ENCODE measurements around the gene STK32B. TPM values are rescaled to one million over a fixed set of nuclear protein-coding genes. Genes with fewer than 3 reads are reported as not detected.

The STK32B gene
- total RNA-seq, 2 donors from 2014 or later: not detected

DNA sequence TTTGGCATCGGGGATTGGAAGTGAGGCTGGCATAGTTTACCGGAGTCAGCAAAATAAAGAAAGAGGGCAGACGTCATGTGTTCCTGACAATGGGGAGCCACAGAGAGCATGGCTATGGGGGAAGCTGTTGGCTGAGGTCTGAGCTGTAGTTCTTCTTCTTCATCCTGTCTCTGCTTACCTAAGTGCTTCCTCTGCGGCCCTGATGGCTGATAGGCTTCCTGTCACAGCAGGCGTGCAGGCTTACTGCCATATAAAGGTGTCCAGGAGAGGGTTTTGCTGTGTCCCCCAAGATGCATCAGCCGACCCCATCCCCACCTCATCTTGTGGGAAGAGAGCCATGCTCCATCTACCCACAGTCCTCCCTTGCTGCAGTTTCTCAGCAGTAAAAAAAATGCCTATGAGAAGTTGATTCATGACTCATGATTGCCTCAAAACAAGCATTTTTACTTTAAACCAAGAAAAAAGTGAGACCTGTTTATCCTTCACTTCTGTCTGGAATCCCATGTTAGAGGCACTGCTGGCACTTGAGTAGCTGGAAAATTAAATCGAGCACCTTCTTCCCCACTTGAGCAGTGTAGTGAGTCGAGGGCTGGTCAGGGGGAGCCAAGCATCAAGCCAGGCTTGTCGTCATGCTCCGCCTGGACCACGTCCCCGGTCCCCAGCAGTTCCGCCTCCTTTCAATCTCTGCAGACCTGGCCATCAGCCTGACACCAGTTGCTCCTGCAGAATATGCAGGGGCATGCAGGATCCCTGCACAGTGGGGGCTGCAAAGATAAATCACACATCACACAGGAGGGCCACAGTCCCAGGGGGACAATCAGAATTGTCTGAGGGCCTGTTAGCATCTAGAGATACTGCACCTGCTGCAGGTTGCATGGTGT lies 419.3 kb downstream of the STK32B start:
- Mint-ChIP-seq H3K27ac (no peak overlapping the region), H3K36me3 (no peaks in the 10 kb centered on the region), H3K9me3 (no peaks in the 10 kb centered on the region)
- no peak for DNase-seq (ENCODE audit: low spot score in 2 of 2)
- ATAC-seq: no peak

DNA sequence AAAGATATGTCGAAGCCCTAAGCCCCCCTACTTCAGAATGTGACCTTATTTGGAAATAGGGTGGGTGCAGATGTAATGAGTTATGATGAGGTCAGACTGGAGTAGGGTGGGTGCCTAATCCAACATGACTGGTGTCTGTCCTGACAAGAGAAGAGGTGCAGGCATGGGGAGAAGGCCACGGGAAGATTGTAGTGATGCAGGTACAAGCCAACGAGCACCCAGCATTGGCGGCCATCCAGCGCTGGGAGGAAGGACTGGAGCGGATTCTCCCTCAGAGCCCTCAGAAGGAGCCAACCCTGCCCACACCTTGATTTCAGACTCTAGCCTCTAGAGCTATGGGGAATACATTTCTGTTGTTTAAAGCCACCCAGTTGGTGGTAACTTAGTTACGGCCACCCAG lies 419.9 kb downstream of the STK32B start:
- DNase-seq (ENCODE audit: low spot score in 2 of 2) (no peak), ATAC-seq (no peak)
- H3K27ac Mint-ChIP-seq: no peak overlapping the region
- H3K9me3 Mint-ChIP-seq: no peaks in the 10 kb centered on the region
- no peaks in the 10 kb centered on the region for H3K36me3 Mint-ChIP-seq

GRCh38 chr4:5471691-5472090 lies 420.4 kb downstream of the STK32B start:
- H3K9me3 Mint-ChIP-seq: no peaks in the 10 kb centered on the region
- DNase-seq (ENCODE audit: low spot score in 2 of 2) (no peak), ATAC-seq (no peak)
- H3K36me3 Mint-ChIP-seq: no peaks in the 10 kb centered on the region
- H3K27ac Mint-ChIP-seq: no peak overlapping the region

GRCh38 chr4:5472160-5472591 lies 420.9 kb downstream of the STK32B start:
- Mint-ChIP-seq H3K36me3 (no peaks in the 10 kb centered on the region), H3K27ac (no peak overlapping the region), H3K9me3 (no peaks in the 10 kb centered on the region)
- ATAC-seq (no peak), DNase-seq (ENCODE audit: low spot score in 2 of 2) (no peak)

GRCh38 chr4:5473125-5473524 lies 421.8 kb downstream of the STK32B start:
- no peak overlapping the region for H3K27ac Mint-ChIP-seq
- no peaks in the 10 kb centered on the region for H3K9me3 Mint-ChIP-seq
- DNase-seq (ENCODE audit: low spot score in 2 of 2) (no peak), ATAC-seq (no peak)
- H3K36me3 Mint-ChIP-seq: no peaks in the 10 kb centered on the region

GRCh38 chr4:5474756-5475155 lies 423.5 kb downstream of the STK32B start:
- H3K9me3 Mint-ChIP-seq: no peaks in the 10 kb centered on the region
- H3K36me3 Mint-ChIP-seq: no peaks in the 10 kb centered on the region
- DNase-seq (ENCODE audit: low spot score in 2 of 2): no peak
- ATAC-seq: no peak
- no peak overlapping the region for H3K27ac Mint-ChIP-seq

DNA sequence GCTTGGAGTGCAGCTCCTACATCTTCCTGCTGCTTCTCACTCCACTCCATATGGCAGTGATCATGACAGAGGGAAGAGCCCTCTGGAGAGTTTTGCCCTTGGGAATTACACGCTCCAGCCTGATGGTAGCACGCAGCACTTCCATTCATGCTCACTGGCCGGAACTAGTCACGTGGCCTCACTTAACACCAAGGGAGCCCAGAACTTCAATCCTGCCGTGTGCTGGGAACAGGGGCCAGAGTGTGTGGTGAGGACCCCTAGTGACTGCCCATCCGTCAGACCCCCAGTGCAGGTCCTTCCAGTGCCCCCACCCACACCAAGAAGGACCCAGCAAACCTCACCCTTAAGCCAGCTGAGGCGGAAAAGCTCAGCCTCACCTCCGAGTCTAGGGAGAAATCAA lies 426.3 kb downstream of the STK32B start:
- no peak for ATAC-seq
- H3K36me3 Mint-ChIP-seq: no peaks in the 10 kb centered on the region
- no peaks in the 10 kb centered on the region for H3K9me3 Mint-ChIP-seq
- DNase-seq (ENCODE audit: low spot score in 2 of 2): no peak
- no peak overlapping the region for H3K27ac Mint-ChIP-seq

DNA sequence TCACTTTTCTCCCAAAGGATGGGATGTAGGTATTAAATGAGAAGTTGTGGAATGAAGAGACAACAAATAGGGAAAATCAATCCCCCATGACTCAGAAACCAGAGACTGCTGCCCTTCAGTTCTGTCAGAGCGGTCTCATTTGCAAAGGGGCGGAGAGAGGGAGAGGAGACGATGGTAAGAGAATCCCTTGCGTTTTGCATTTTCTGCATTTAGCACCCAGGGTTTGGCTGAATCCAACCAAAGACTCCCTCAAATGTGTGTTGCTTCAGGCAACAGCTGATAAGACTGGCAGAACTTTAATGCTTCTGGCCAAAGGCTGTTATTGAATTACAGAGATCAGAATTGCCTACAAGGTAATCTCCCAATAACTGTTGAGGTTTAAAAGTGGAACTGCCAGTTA lies 426.9 kb downstream of the STK32B start:
- no peak for DNase-seq (ENCODE audit: low spot score in 2 of 2)
- Mint-ChIP-seq H3K27ac (no peak overlapping the region), H3K9me3 (no peaks in the 10 kb centered on the region), H3K36me3 (no peaks in the 10 kb centered on the region)
- no peak for ATAC-seq

GRCh38 chr4:5478697-5479096 lies 427.4 kb downstream of the STK32B start:
- DNase-seq (ENCODE audit: low spot score in 2 of 2) (no peak), ATAC-seq (no peak)
- Mint-ChIP-seq H3K27ac (no peak overlapping the region), H3K9me3 (peaks cover 4 to 5% of the 10 kb centered on the region in 2 donors), H3K36me3 (peaks cover 0 to 4% of the 10 kb centered on the region in 2 donors)

GRCh38 chr4:5479518-5480060 lies 428.3 kb downstream of the STK32B start:
- H3K9me3 Mint-ChIP-seq: peaks cover 5 to 6% of the 10 kb centered on the region in 2 donors
- H3K27ac Mint-ChIP-seq: no peak overlapping the region
- DNase-seq (ENCODE audit: low spot score in 2 of 2) (no peak), ATAC-seq (no peak)
- H3K36me3 Mint-ChIP-seq: peaks cover 0 to 6% of the 10 kb centered on the region in 2 donors

- ATAC-seq (no peak), DNase-seq (ENCODE audit: low spot score in 2 of 2) (no peak)
- H3K9me3 Mint-ChIP-seq: peaks cover 15 to 23% of the 10 kb centered on the region in 2 donors
- H3K27ac Mint-ChIP-seq: no peak overlapping the region
- peaks cover 0 to 23% of the 10 kb centered on the region in 2 donors for H3K36me3 Mint-ChIP-seq
These were observed 437.1 kb downstream of the STK32B start for GRCh38 chr4:5488413-5488812.

DNA sequence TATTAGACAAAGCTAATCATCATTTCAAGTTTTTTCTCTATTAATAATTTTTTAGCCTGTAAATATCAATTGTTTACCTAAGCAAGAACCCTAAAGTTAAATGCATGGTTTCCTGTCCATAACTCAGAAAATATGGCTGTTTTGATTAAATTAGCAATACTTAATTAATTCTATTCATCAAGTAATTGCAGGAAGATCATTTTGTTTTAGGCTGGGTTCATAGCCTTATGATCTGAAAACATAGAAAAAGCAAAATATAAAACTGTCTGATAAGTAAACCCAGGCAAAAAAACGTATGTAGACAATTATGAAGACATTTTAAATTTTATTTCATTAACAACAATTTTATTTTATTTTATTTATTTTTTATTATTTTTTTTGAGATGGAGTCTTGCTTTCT lies 438.0 kb downstream of the STK32B start:
- Mint-ChIP-seq H3K27ac (no peak overlapping the region), H3K36me3 (peaks cover 0 to 24% of the 10 kb centered on the region in 2 donors), H3K9me3 (peaks cover 15 to 21% of the 10 kb centered on the region in 2 donors)
- DNase-seq (ENCODE audit: low spot score in 2 of 2) (no peak), ATAC-seq (no peak)

GRCh38 chr4:5497489-5497888 lies 446.2 kb downstream of the STK32B start:
- Mint-ChIP-seq H3K27ac (no peak overlapping the region), H3K9me3 (peaks cover 6 to 11% of the 10 kb centered on the region in 2 donors), H3K36me3 (peaks cover 0 to 11% of the 10 kb centered on the region in 2 donors)
- ATAC-seq (no peak), DNase-seq (ENCODE audit: low spot score in 2 of 2) (no peak)

- Mint-ChIP-seq H3K9me3 (peaks cover 2% of the 10 kb centered on the region in 2 donors), H3K27ac (no peak overlapping the region), H3K36me3 (peaks cover 0 to 3% of the 10 kb centered on the region in 2 donors)
- DNase-seq (ENCODE audit: low spot score in 2 of 2) (no peak), ATAC-seq (no peak)
These were observed 448.9 kb downstream of the STK32B start for GRCh38 chr4:5500165-5500564.

DNA sequence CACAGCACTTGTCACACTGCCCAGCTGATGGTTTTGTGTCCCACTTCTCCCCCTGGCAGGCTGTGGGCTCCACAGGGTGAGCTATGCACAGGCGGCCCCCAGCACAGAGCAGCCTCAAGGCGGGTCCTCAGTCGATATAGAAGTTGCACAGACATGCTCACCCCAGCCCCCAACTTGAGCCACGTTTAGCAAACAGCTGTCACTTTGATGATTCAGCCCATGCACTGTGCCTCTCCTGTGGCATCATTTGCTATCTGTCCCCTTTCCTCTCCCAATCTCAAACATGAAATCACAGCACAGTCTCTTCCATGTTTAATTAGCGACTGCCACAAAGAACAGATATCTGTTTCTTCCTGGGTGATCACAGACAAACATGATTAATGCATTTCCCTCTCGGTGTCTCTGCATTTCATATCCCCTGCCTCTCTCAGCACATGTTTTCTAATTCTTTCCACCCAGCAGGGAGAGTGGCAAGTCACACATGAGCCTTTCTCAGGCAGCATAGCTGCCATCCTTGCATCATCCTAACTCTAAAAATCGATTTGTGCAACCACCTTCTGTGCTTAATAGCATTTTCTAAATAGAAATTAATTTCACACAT lies 452.2 kb downstream of the STK32B start:
- no peaks in the 10 kb centered on the region for H3K36me3 Mint-ChIP-seq
- DNase-seq (ENCODE audit: low spot score in 2 of 2): no peak

DNA sequence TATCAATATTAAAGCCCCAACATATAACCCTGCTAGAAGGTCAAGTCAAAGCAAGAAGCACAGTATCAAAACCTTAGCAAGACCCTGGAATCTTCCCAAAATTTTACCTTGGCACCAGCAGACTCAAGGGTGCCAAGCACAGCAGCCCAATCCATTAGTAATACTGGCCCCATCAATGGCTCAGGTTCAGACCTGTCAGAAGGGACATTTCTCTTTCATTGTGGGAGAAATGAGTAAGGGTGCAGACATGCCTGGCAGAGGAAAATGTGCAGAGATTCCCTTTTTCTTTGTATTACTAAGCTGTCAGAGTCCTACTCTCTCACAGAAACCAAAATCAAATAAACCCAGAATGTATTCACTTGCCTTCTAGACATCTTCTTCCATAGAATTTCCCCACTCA lies 453.2 kb downstream of the STK32B start:
- Mint-ChIP-seq H3K27ac (no peak overlapping the region), H3K36me3 (no peaks in the 10 kb centered on the region), H3K9me3 (no peaks in the 10 kb centered on the region)
- ATAC-seq (no peak), DNase-seq (ENCODE audit: low spot score in 2 of 2) (no peak)

More for the DNA sequence above, 452.2 kb downstream of the STK32B start:
- no peak overlapping the region for H3K27ac Mint-ChIP-seq
- ATAC-seq: no peak
- no peaks in the 10 kb centered on the region for H3K9me3 Mint-ChIP-seq

DNA sequence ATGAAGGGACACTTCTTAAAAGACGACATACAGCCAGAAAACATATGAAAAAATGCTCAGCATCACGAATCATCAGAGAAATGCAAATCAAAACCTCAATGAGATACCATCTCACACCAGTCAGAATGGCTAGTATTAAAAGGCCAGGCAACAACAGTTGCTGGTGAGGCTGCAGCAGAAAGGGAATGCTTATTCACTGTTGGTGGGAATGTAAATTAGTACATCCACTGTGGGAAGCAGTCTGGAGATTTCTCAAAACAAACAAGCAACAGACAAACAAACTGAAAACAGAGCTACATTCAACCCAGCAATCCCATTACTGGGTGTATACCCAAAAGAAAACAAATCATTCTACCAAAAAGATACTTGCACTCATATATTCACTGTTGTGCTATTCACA lies 459.2 kb downstream of the STK32B start:
- ATAC-seq (no peak), DNase-seq (ENCODE audit: low spot score in 2 of 2) (no peak)
- H3K36me3 Mint-ChIP-seq: no peaks in the 10 kb centered on the region
- H3K9me3 Mint-ChIP-seq: peaks cover 4% of the 10 kb centered on the region in 2 donors
- H3K27ac Mint-ChIP-seq: no peak overlapping the region

All from activated naive CD4-positive, alpha-beta T cell treated with anti-CD3 and anti-CD28 coated beads, Interleukin-2, amount 50 U/mL, for 72 hours (primary cell).